AG09309 (cell line): ENCODE measurements around the gene STT3A.

ENCODE experiments used
- DNase-seq: peaks from one replicate; pipeline ENCODE4 v3.0.0-alpha.2; 2010; ENCODE audit warnings: low read depth
- H3K4me3 ChIP-seq: 2 replicates; pipeline ENCODE4 v1.5.1; 2011; ENCODE audit warnings: mild to moderate bottlenecking, low read depth, low read length, moderate library complexity; ENCODE audit not compliant: control insufficient read depth
- TF ChIP-seq, protein P1 (sequence below): IDR thresholded peaks from 2 replicates; pipeline ENCODE4 v1.5.1; 2011; ENCODE audit warnings: mild to moderate bottlenecking, low read depth, low read length, inconsistent platforms; ENCODE audit not compliant: insufficient read depth, control insufficient read depth; ENCODE audit errors: missing control alignments

Gene STT3A

GRCh38 chr11:125594958-125595357, 2.3 kb downstream of the STT3A start:
- no peak overlapping the region for H3K4me3 ChIP-seq
- DNase-seq: no peak
- TF ChIP-seq, protein P1, sequence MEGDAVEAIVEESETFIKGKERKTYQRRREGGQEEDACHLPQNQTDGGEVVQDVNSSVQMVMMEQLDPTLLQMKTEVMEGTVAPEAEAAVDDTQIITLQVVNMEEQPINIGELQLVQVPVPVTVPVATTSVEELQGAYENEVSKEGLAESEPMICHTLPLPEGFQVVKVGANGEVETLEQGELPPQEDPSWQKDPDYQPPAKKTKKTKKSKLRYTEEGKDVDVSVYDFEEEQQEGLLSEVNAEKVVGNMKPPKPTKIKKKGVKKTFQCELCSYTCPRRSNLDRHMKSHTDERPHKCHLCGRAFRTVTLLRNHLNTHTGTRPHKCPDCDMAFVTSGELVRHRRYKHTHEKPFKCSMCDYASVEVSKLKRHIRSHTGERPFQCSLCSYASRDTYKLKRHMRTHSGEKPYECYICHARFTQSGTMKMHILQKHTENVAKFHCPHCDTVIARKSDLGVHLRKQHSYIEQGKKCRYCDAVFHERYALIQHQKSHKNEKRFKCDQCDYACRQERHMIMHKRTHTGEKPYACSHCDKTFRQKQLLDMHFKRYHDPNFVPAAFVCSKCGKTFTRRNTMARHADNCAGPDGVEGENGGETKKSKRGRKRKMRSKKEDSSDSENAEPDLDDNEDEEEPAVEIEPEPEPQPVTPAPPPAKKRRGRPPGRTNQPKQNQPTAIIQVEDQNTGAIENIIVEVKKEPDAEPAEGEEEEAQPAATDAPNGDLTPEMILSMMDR: no peak

GRCh38 chr11:125600663-125601062, 8.0 kb downstream of the STT3A start:
- TF ChIP-seq, protein P1: no peak
- DNase-seq: no peak
- no peak overlapping the region for H3K4me3 ChIP-seq

- TF ChIP-seq, protein P1: no peak
- no peak overlapping the region for H3K4me3 ChIP-seq
- DNase-seq: no peak
Measured at GRCh38 chr11:125603207-125603606, 10.6 kb downstream of the STT3A start.

DNA sequence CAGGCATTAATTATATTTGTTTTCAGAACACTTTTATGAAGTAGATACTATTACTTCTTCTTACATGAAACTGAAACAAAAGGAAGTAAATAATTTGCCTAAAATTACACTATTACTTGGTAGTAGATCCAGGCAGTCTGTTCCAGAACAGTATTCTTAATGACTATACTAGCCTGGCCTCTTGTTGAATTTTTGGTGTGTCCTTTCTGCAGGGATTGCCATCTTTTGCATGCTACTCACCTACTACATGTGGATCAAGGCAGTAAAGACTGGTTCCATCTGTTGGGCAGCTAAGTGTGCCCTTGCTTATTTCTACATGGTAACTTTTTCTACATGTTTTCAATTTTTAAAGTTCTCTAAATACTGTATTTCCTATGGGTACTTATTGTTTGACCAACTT, 12.8 kb downstream of the STT3A start:
- TF ChIP-seq, protein P1: no peak
- DNase-seq: no peak
- no peak overlapping the region for H3K4me3 ChIP-seq

- H3K4me3 ChIP-seq: no peak overlapping the region
- no peak for DNase-seq
- TF ChIP-seq, protein P1: no peak
Measured at GRCh38 chr11:125609545-125609944, 16.9 kb downstream of the STT3A start.

GRCh38 chr11:125618383-125618782, 25.7 kb downstream of the STT3A start:
- TF ChIP-seq, protein P1: no peak
- H3K4me3 ChIP-seq: no peak overlapping the region
- no peak for DNase-seq

- DNase-seq: no peak
- TF ChIP-seq, protein P1: no peak
- H3K4me3 ChIP-seq: no peak overlapping the region
Measured at GRCh38 chr11:125621995-125622394, 29.3 kb downstream of the STT3A start.
